HG03139 (cell line): ENCODE data around the gene UBR7.
"Not testable (repeated sequence)": the region's sequence is repeated elsewhere in the genome, so short reads cannot be mapped to it uniquely, and the experiment has no call there.

Experiments used
- ATAC-seq: cut with Tn5 transposase; IDR thresholded peaks from one replicate; pipeline ENCODE4 v1.9.1; 2021; ENCODE audit not compliant: unreplicated experiment

The UBR7 gene

GRCh38 chr14:93206793-93207467 lies at the start of gene UBR7, which contains the start of gene GON7:
Gene UBR7 (plus strand): TSS chr14:93207256. CDS start chr14:93207292, 36 bp downstream.
Gene GON7 (minus strand): TSS chr14:93207065. CDS start chr14:93207037, 28 bp downstream.
- ATAC-seq = peak; percentile 84

GRCh38 chr14:93158349-93158748 lies 48.7 kb upstream of the UBR7 start:
- not testable (repeated sequence) for ATAC-seq

- not testable (repeated sequence) for ATAC-seq
Measured at GRCh38 chr14:93159625-93160352, 47.3 kb upstream of the UBR7 start.

- ATAC-seq = no peak
Measured at GRCh38 chr14:93160353-93160801, 46.7 kb upstream of the UBR7 start.

- no peak for ATAC-seq
Measured at GRCh38 chr14:93161411-93161940, 45.6 kb upstream of the UBR7 start.

GRCh38 chr14:93163564-93163963 lies 43.5 kb upstream of the UBR7 start:
- no peak for ATAC-seq

- not testable (repeated sequence) for ATAC-seq
Measured at GRCh38 chr14:93165271-93166265, 41.5 kb upstream of the UBR7 start.

GRCh38 chr14:93168610-93169009 lies 38.4 kb upstream of the UBR7 start:
- not testable (repeated sequence) for ATAC-seq

- ATAC-seq = not testable (repeated sequence)
Measured at GRCh38 chr14:93169619-93170018, 37.4 kb upstream of the UBR7 start.

- ATAC-seq = not testable (repeated sequence)
Measured at GRCh38 chr14:93170141-93170540, 36.9 kb upstream of the UBR7 start.

GRCh38 chr14:93171376-93171775 lies 35.7 kb upstream of the UBR7 start:
- no peak for ATAC-seq

- no peak for ATAC-seq
Measured at GRCh38 chr14:93173943-93174395, 33.1 kb upstream of the UBR7 start.

GRCh38 chr14:93174731-93175130 lies 32.3 kb upstream of the UBR7 start:
- ATAC-seq = not testable (repeated sequence)

- ATAC-seq = no peak
Measured at GRCh38 chr14:93175492-93175891, 31.6 kb upstream of the UBR7 start.

- no peak for ATAC-seq
Measured at GRCh38 chr14:93183596-93184317, 23.3 kb upstream of the UBR7 start.

GRCh38 chr14:93184391-93185348 lies 22.4 kb upstream of the UBR7 start, which contains the start of the genes LYSET and MOAP1:
Gene LYSET (plus strand): TSS chr14:93185317. CDS start chr14:93185406, 89 bp downstream.
Gene MOAP1 (minus strand): TSS chr14:93184897. CDS start chr14:93184242, 655 bp downstream.
- ATAC-seq = peak; percentile 78

GRCh38 chr14:93185349-93185720 lies 21.7 kb upstream of the UBR7 start:
- ATAC-seq = no peak

- no peak for ATAC-seq
Measured at GRCh38 chr14:93186466-93186865, 20.6 kb upstream of the UBR7 start.

GRCh38 chr14:93186956-93187355 lies 20.1 kb upstream of the UBR7 start:
- ATAC-seq = no peak
